Activated CD4-positive, alpha-beta T cell treated with anti-CD3 and anti-CD28 coated beads for 48 hours (primary cell): ENCODE results near the gene KCNJ6.

Experiments used
- DNase-seq: peaks from one replicate; pipeline ENCODE4 v3.0.0-alpha.2; 2020

KCNJ6 gene

DNA sequence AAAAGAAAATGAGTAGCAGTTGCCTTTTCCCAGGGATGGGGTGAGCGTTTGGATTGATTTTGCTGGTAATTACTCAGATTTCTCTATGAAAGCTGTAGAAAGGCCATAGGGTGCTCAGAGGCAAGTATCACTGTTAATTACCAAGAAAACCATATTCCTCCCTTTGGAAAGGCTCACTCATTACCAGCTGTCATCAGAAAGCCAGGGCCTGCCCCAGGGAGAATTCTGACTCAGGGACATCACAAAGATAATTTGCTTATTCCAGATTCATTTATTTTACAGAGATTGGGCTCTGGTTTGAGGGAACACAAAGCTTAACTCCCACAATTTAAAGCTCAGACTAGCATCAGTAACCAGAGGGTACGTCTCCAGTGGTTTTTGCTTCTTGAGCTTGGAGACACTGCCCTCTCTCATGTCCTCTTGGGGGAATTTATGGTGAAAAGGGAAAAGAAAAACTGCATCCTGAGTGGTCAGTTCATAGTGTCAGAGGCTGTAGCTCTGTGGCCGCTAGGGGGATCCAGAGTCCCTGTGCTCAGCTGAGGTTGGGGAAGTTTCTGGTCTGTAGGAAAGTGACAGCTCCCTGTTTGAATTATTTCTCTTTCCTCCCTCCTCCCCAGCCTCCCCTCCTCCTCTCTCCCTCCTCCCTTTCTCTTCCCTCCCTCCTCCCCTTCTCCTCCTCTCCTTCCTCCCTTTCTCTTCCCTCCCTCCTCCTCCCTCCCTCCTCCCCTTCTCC, 204.3 kb downstream of the KCNJ6 start:
- peak; percentile 66 for DNase-seq

DNA sequence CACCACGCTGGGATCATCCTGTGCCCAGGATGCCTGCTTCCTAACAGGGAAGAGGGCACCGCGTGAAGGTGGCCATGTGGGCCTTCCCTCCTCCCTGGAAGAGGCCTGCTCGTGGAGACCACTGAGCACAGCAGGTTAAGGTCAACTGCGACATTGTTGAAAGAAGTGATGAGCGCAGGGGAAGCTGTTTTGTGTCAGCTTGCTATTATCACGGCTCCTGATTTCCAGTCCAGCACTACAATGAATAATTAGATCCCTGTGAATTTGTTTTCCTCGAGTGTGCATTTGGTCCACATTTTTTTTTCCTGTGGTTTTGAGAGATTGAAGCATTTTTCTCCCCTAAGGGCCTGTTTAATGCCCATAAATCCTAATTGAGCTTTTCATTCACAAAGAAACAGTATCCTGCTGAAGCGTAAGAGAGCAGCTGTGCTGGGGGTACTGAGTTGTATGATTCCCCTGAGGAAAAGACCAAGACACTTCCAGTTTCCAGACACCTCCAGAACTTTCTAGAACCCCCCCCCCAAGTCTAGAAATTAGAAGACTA, 204.9 kb downstream of the KCNJ6 start:
- no peak for DNase-seq

DNA sequence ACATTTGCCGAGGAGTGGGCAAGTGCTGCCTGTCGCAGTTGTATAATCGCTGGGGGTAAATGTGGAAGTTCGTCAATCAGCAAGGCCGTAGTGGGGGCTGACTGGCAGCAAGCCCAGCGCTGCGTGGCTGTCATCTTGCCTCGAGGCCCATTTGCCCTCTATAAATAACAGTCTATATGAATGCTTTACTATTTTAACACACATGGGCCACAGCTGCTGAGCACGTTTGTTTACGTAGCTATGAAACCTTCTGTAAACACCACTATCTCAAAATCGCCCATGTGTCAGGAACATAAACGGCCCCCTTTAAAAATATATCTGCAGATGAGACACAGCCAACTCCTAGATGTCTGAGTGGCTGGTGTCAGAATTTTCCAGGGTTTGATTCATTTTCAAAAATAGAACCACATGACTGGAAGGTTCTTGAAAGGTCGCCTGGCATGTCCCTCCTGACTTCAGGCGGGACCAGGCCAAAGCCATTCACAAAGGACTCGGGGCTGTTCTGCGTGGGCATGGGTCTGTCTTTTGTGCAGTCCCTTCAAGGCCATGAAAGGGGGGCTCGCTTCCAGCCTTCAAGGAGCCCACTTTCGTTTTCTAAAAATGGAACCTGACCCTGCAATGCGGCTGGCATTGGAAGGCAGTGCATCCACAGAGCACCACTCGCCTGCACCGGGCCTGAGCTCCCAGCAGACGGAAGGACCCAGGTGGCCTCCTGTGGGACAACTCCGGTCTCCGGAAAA, 205.5 kb downstream of the KCNJ6 start:
- DNase-seq, result no peak

DNA sequence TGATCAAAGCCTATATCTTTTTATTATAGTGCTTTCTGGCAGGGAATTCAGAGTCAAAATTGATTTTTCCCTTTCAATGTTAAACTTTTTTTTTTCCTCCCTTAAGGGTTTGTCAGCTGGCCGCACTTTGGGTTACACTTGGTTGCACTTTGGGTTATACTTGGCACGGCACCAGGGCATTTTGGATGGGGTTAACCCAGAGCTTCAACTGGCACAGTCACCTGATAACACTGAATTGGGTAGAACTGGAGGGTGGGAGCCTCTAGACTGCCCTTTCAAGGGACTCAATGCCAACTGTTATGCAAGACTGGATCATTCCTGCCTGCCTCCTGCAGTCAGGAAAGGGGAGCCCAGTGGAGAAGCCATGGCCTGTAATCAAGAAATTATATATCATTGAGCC, 211.5 kb downstream of the KCNJ6 start:
- DNase-seq, result no peak

DNA sequence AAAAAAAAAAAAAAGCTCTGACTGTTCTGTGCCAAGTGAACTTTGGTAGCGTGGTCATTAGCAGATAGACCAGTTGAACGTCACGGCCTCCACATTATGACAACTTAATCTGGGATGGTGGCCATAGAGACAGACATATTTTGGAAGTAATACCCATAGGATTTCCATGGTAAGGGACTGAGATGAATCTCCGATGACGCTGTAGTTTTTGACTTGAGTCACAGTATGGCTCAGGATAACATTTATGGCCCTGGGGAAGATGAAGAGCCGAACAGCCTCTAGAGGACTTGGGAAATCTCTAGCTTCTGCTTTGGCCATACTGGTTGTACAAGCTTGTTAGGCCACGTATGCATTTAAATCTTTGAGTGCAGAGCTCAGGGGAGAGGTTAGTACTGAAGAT, 214.0 kb downstream of the KCNJ6 start:
- no peak for DNase-seq

- peak; percentile 3 for DNase-seq
These were observed 215.5 kb downstream of the KCNJ6 start for GRCh38 chr21:37700641-37701202.

GRCh38 chr21:37699024-37699775, 217.1 kb downstream of the KCNJ6 start:
- no peak for DNase-seq

DNA sequence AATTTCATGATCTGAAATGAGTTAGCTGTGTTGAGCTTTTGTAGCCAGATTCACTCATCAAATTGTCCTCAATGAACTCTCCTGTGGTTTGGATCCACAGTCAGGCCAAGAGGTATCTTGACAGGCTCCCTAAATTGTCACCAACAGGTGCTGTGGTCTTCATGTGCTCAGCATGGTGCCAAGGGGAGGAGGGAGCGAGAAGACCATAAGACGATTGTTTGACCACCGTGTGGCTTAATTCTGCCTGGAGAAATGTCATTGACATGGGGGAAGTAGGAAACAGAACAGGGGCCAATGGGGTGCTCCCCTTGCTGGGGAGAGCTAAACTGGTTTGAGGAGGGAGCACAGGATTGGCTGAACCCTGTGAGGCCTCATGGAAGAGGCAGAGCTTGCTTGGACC, 219.3 kb downstream of the KCNJ6 start:
- no peak for DNase-seq

- DNase-seq, result no peak
These were observed 221.1 kb downstream of the KCNJ6 start for GRCh38 chr21:37695111-37695510.

- DNase-seq, result no peak
These were observed 227.2 kb downstream of the KCNJ6 start for GRCh38 chr21:37688952-37689659.

GRCh38 chr21:37686991-37687810, 229.1 kb downstream of the KCNJ6 start:
- no peak for DNase-seq

GRCh38 chr21:37684547-37684946, 231.7 kb downstream of the KCNJ6 start:
- DNase-seq, result no peak

GRCh38 chr21:37684115-37684493, 232.2 kb downstream of the KCNJ6 start:
- DNase-seq, result no peak

- no peak for DNase-seq
These were observed 232.7 kb downstream of the KCNJ6 start for GRCh38 chr21:37683396-37684114.

DNA sequence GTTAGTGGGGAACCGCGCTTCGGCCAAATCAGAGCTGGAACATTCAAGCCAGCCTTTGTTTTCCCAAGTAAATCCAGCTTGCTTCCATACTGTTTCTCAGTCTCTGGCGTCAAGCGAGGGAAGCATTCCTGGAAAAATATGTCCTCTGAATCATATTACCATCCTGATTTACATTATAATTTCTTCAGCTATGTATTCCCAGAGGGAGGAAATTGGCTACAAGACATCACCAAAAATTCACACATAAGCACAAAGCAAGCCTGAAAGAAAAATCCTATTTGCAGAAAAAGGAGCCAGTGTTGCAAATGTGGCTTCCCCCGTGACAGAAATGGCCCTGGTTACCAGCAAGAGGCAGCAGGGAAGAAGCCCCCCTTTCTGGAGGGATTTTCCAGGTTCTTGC, 233.3 kb downstream of the KCNJ6 start:
- DNase-seq, result no peak

DNA sequence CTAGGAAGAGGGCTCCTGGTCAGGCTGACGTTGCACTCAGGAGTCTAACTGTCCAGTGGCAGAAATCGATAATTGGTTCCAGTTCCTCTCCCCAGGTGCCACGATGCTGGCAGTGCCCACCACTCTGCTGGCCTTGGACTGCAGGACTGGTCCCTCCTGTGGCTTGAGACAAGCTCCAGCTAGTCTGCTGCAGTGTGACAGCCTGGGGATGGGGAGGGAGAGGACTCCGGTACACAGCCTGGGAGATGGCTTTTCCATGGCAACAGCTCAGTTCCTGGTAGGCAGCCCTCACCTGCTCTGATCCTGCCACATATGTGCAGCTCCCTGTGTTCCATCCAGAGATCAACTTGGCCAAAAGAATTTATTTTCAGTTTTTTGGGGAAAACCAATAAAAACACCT, 239.3 kb downstream of the KCNJ6 start:
- DNase-seq, result no peak

GRCh38 chr21:37675202-37675801, 241.0 kb downstream of the KCNJ6 start:
- DNase-seq, result peak; percentile 77

DNA sequence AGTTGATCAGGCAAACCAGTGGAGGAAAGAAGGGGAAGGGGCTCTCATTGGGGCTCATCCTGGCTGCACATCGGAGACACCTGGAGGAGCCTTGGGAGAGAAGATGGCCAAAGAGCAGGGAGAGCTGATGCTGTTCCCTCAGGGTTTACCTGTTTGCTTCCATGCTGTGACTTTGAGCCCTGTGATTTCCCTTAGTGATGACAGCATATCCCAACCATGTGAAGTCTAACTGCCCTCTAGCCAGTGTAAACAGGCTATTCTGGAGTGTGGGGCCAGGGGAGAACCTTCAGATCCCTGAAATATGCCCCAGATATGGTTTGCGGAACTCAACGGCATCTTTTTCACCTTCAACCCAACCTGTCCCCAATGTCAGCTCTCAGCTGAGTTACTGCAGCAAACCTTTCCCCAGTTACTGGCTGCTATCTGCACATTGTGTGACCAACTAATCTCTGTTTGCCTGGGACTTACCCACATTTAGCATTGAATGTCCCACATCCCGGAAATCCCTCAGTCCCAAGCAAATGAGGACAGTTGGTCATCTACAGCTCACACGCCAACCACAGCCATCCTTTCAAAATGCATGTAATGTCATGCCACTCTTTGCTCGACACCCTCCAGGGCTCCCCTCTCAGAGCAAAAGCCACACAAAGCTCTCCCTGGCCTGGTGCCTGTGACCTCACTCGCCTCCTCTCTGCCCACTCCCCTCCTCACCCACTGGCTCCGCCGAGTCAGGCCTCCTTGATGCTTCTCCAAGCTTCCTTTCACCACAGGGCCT, 242.3 kb downstream of the KCNJ6 start:
- DNase-seq, result no peak

DNA sequence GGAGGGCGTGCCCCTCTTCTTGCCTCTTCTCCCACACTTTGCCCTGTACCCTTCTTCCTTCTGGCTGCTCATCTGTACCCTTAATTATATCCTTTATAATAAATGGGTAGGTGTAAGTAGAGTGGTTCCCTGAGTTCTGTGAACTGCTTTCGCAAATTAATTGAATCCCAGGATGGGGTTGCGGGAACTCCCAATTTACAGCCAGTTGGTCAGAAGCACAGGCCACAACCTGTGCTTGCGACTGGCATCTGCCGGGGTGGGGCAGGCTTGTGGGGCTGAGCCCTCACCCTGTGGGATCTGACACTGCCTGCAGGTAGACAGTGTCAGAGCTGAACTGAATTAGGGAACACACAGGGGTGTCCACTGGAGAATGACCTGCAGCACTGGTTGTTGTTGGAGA, 244.9 kb downstream of the KCNJ6 start:
- DNase-seq, result no peak

- no peak for DNase-seq
These were observed 245.4 kb downstream of the KCNJ6 start for GRCh38 chr21:37670883-37671282.
